Activated CD4-positive, alpha-beta memory T cell treated with anti-CD3 and anti-CD28 coated beads, Interleukin-2, amount 10 ng/mL, durations not matched to agents 7 days and 5 days (primary cell): Measurements from ENCODE around the gene CPS1. TPM values are rescaled to one million over a fixed set of nuclear protein-coding genes. Genes with fewer than 3 reads are reported as not detected.

Source experiments
- CTCF ChIA-PET: fragments of 350-600 bp; sonication (Branson Sonifier 250); formaldehyde crosslinking; loops from one replicate; lab custom pipeline; 2021; ENCODE audit warnings: antibody characterized with exemption, inconsistent platforms; lab: Charles Lee
- POLR2A ChIA-PET: fragments of 350-600 bp; sonication (Branson Sonifier 250); formaldehyde crosslinking; loops from one replicate; lab custom pipeline; 2021; ENCODE audit warnings: antibody characterized with exemption; lab: Charles Lee
- DNase-seq: peaks from one replicate; pipeline ENCODE4 v3.0.0-alpha.2; 2020
- H3K27ac Mint-ChIP-seq: one replicate; pipeline ENCODE4 v1.8.0; 2021; ENCODE audit warnings: mild to moderate bottlenecking, mixed read lengths
- H3K27me3 Mint-ChIP-seq: one replicate; pipeline ENCODE4 v1.8.0; 2021; ENCODE audit warnings: mixed read lengths
- H3K36me3 Mint-ChIP-seq: one replicate; pipeline ENCODE4 v1.8.0; 2021; ENCODE audit warnings: low read depth, mixed read lengths
- H3K4me1 Mint-ChIP-seq: one replicate; pipeline ENCODE4 v1.8.0; 2021; ENCODE audit warnings: mixed read lengths
- H3K4me3 Mint-ChIP-seq: one replicate; pipeline ENCODE4 v1.8.0; 2021; ENCODE audit warnings: mild to moderate bottlenecking, mixed read lengths
- H3K9me3 Mint-ChIP-seq: one replicate; pipeline ENCODE4 v1.8.0; 2021; ENCODE audit warnings: mixed read lengths
- total RNA-seq, 2 experiments: library from RNA; stranded (reverse); gene quantifications; one replicate each; pipeline ENCODE4 v1.2.3, GENCODE V29; 2021

Gene CPS1
- total RNA-seq, 2 experiments from 2014 or later, result 0.15 to 0.86 TPM

- Mint-ChIP-seq H3K9me3 (no peaks in the 10 kb centered on the region), H3K4me3 (no peak overlapping the region), H3K27ac (no peak overlapping the region), H3K4me1 (no peaks in the 10 kb centered on the region), H3K27me3 (no peaks in the 10 kb centered on the region), H3K36me3 (no peaks in the 10 kb centered on the region)
- ChIA-PET CTCF (no interaction called here), POLR2A (no interaction called here)
- DNase-seq, result no peak
These were observed 77.3 kb downstream of the CPS1 start for GRCh38 chr2:210633699-210634098.

GRCh38 chr2:210635257-210635656 is 78.9 kb downstream of the CPS1 start:
- Mint-ChIP-seq H3K4me3 (no peak overlapping the region), H3K27me3 (no peaks in the 10 kb centered on the region), H3K27ac (no peak overlapping the region), H3K36me3 (no peaks in the 10 kb centered on the region), H3K4me1 (no peaks in the 10 kb centered on the region), H3K9me3 (no peaks in the 10 kb centered on the region)
- ChIA-PET POLR2A (no interaction called here), CTCF (no interaction called here)
- no peak for DNase-seq

GRCh38 chr2:210642333-210642732 is 85.9 kb downstream of the CPS1 start:
- no peak overlapping the region for H3K4me3 Mint-ChIP-seq
- no peaks in the 10 kb centered on the region for H3K36me3 Mint-ChIP-seq
- no peaks in the 10 kb centered on the region for H3K4me1 Mint-ChIP-seq
- ChIA-PET CTCF (no interaction called here), POLR2A (no interaction called here)
- H3K27me3 Mint-ChIP-seq, result no peaks in the 10 kb centered on the region
- no peaks in the 10 kb centered on the region for H3K9me3 Mint-ChIP-seq
- no peak for DNase-seq
- no peak overlapping the region for H3K27ac Mint-ChIP-seq

GRCh38 chr2:210647151-210647550 is 90.8 kb downstream of the CPS1 start:
- no peaks in the 10 kb centered on the region for H3K36me3 Mint-ChIP-seq
- no peaks in the 10 kb centered on the region for H3K27me3 Mint-ChIP-seq
- no peak overlapping the region for H3K27ac Mint-ChIP-seq
- no peaks in the 10 kb centered on the region for H3K4me1 Mint-ChIP-seq
- no peak for DNase-seq
- no peaks in the 10 kb centered on the region for H3K9me3 Mint-ChIP-seq
- no peak overlapping the region for H3K4me3 Mint-ChIP-seq
- ChIA-PET POLR2A (no interaction called here), CTCF (no interaction called here)

GRCh38 chr2:210654091-210654490 is 97.7 kb downstream of the CPS1 start:
- H3K27ac Mint-ChIP-seq, result no peak overlapping the region
- H3K4me3 Mint-ChIP-seq, result no peak overlapping the region
- no peaks in the 10 kb centered on the region for H3K36me3 Mint-ChIP-seq
- ChIA-PET POLR2A (no interaction called here), CTCF (no interaction called here)
- no peak for DNase-seq
- H3K9me3 Mint-ChIP-seq, result no peaks in the 10 kb centered on the region
- no peaks in the 10 kb centered on the region for H3K4me1 Mint-ChIP-seq
- H3K27me3 Mint-ChIP-seq, result no peaks in the 10 kb centered on the region

- DNase-seq, result no peak
- Mint-ChIP-seq H3K9me3 (peaks cover 5% of the 10 kb centered on the region), H3K27ac (no peak overlapping the region), H3K27me3 (no peaks in the 10 kb centered on the region), H3K4me3 (no peak overlapping the region), H3K36me3 (no peaks in the 10 kb centered on the region), H3K4me1 (no peaks in the 10 kb centered on the region)
- ChIA-PET CTCF (no interaction called here), POLR2A (interaction anchor here (0.6 kb wide), 1 partner anchor 43 kb away, joined by 4 read pairs; no protein-coding TSS in a partner anchor)
These were observed 99.0 kb downstream of the CPS1 start for GRCh38 chr2:210655229-210655975.

GRCh38 chr2:210657874-210658273 is 101.5 kb downstream of the CPS1 start:
- Mint-ChIP-seq H3K27ac (no peak overlapping the region), H3K4me3 (no peak overlapping the region), H3K4me1 (no peaks in the 10 kb centered on the region), H3K9me3 (peaks cover 5% of the 10 kb centered on the region), H3K27me3 (no peaks in the 10 kb centered on the region), H3K36me3 (no peaks in the 10 kb centered on the region)
- ChIA-PET CTCF (no interaction called here), POLR2A (no interaction called here)
- no peak for DNase-seq

- no peaks in the 10 kb centered on the region for H3K36me3 Mint-ChIP-seq
- no peak overlapping the region for H3K27ac Mint-ChIP-seq
- H3K4me1 Mint-ChIP-seq, result no peaks in the 10 kb centered on the region
- H3K27me3 Mint-ChIP-seq, result no peaks in the 10 kb centered on the region
- ChIA-PET CTCF (no interaction called here), POLR2A (no interaction called here)
- peaks cover 5% of the 10 kb centered on the region for H3K9me3 Mint-ChIP-seq
- no peak for DNase-seq
- no peak overlapping the region for H3K4me3 Mint-ChIP-seq
These were observed 104.4 kb downstream of the CPS1 start for GRCh38 chr2:210660751-210661150.

GRCh38 chr2:210662560-210662959 is 106.2 kb downstream of the CPS1 start:
- POLR2A ChIA-PET, result no interaction called here
- Mint-ChIP-seq H3K27ac (no peak overlapping the region), H3K9me3 (peaks cover 5% of the 10 kb centered on the region), H3K27me3 (no peaks in the 10 kb centered on the region), H3K36me3 (no peaks in the 10 kb centered on the region), H3K4me3 (no peak overlapping the region), H3K4me1 (no peaks in the 10 kb centered on the region)
- DNase-seq, result no peak
- CTCF ChIA-PET, result no interaction called here

- Mint-ChIP-seq H3K4me1 (no peaks in the 10 kb centered on the region), H3K27me3 (no peaks in the 10 kb centered on the region), H3K36me3 (no peaks in the 10 kb centered on the region), H3K9me3 (peaks cover 9% of the 10 kb centered on the region), H3K4me3 (no peak overlapping the region), H3K27ac (no peak overlapping the region)
- ChIA-PET POLR2A (no interaction called here), CTCF (no interaction called here)
- no peak for DNase-seq
These were observed 107.3 kb downstream of the CPS1 start for GRCh38 chr2:210663631-210664089.

GRCh38 chr2:210667711-210668110 is 111.3 kb downstream of the CPS1 start:
- H3K4me1 Mint-ChIP-seq, result no peaks in the 10 kb centered on the region
- no peak overlapping the region for H3K27ac Mint-ChIP-seq
- ChIA-PET CTCF (no interaction called here), POLR2A (no interaction called here)
- no peaks in the 10 kb centered on the region for H3K27me3 Mint-ChIP-seq
- H3K36me3 Mint-ChIP-seq, result no peaks in the 10 kb centered on the region
- no peak overlapping the region for H3K4me3 Mint-ChIP-seq
- H3K9me3 Mint-ChIP-seq, result peaks cover 4% of the 10 kb centered on the region
- DNase-seq, result no peak

- POLR2A ChIA-PET, result no interaction called here
These were observed 114.7 kb downstream of the CPS1 start for GRCh38 chr2:210671065-210671464.

GRCh38 chr2:210673117-210673516 is 116.7 kb downstream of the CPS1 start:
- Mint-ChIP-seq H3K4me1 (no peaks in the 10 kb centered on the region), H3K27me3 (no peaks in the 10 kb centered on the region), H3K4me3 (no peak overlapping the region), H3K9me3 (peaks cover 3% of the 10 kb centered on the region), H3K36me3 (no peaks in the 10 kb centered on the region), H3K27ac (no peak overlapping the region)
- DNase-seq, result no peak
- ChIA-PET POLR2A (no interaction called here), CTCF (no interaction called here)

More at GRCh38 chr2:210671065-210671464, 114.7 kb downstream of the CPS1 start:
- H3K36me3 Mint-ChIP-seq, result no peaks in the 10 kb centered on the region
- no peak overlapping the region for H3K27ac Mint-ChIP-seq
- H3K9me3 Mint-ChIP-seq, result peaks cover 4% of the 10 kb centered on the region
- no peaks in the 10 kb centered on the region for H3K4me1 Mint-ChIP-seq
- H3K27me3 Mint-ChIP-seq, result no peaks in the 10 kb centered on the region
- H3K4me3 Mint-ChIP-seq, result no peak overlapping the region
- DNase-seq, result no peak
- CTCF ChIA-PET, result no interaction called here

- no peak overlapping the region for H3K27ac Mint-ChIP-seq
- H3K36me3 Mint-ChIP-seq, result no peaks in the 10 kb centered on the region
- POLR2A ChIA-PET, result no interaction called here
- no peaks in the 10 kb centered on the region for H3K27me3 Mint-ChIP-seq
- H3K9me3 Mint-ChIP-seq, result no peaks in the 10 kb centered on the region
- no peak overlapping the region for H3K4me3 Mint-ChIP-seq
- DNase-seq, result no peak
- H3K4me1 Mint-ChIP-seq, result no peaks in the 10 kb centered on the region
- CTCF ChIA-PET, result no interaction called here
These were observed 119.7 kb downstream of the CPS1 start for GRCh38 chr2:210676067-210676466.
